K562 (cell line): ENCODE data around the gene CDH1. TPM values are rescaled to one million over a fixed set of nuclear protein-coding genes. Genes with fewer than 3 reads are reported as not detected.

Experiments
- ATAC-seq: fragments of 200-7000 bp; cut with Tn5 transposase; 3 replicates; pipeline ENCODE4 v1.9.1; 2020; ENCODE audit warnings: moderate library complexity
- BruUV-seq: library from RNA; stranded (reverse); fragments of 400-500 nt; replicated peaks from 2 replicates; lab custom pipeline; 2021; lab: Mats Ljungman, UMichigan
- CTCF ChIA-PET: fragments of 300-600 bp; formaldehyde crosslinking; extraction: SDS; loops from one replicate; lab custom pipeline; 2021; ENCODE audit warnings: low intra/inter-chr PET ratio; lab: Yijun Ruan, JAX
- POLR2A ChIA-PET: fragments of 300-600, 350-650 bp; sonication (Branson Sonifier 250); formaldehyde crosslinking; extraction: SDS; loops from one replicate; lab custom pipeline; 2021; ENCODE audit warnings: antibody characterized with exemption, inconsistent platforms; lab: Yijun Ruan, JAX
- DNase-seq, 4 experiments: peaks; one replicate each; pipeline versions ENCODE4 v3.0.0 to v3.0.0-alpha.2; 2011 to 2018; ENCODE audit warnings: low spot score in 3 of 4, mixed read lengths in 3 of 4; ENCODE audit errors: extremely low read depth in 1 of 4
- FAIRE-seq: peaks from 2 replicates; lab custom pipeline; 2011; peaks lifted over from hg19 to GRCh38; lab: Jason Lieb, UNC
- H2AFZ ChIP-seq: 2 replicates; pipeline ENCODE4 v1.6.0; 2011; ENCODE audit warnings: low read depth, low read length, control low read depth, inconsistent platforms
- H3K27ac ChIP-seq: fragments of 200-600 bp; 3 replicates; pipeline ENCODE4 v1.8.0; 2011; ENCODE audit warnings: low read depth, mild to moderate bottlenecking, control low read depth, inconsistent platforms, low read length, moderate library complexity, mixed read lengths; ENCODE audit errors: extremely low read depth
- H3K27me3 ChIP-seq, 2 experiments: fragments of 300-600 bp in 1 of 2; 2 replicates in 1 of 2; 3 replicates in 1 of 2; pipeline versions ENCODE4 v1.6.0 to v1.8.0; 2011; ENCODE audit warnings: inconsistent platforms in 2 of 2, low read length in 2 of 2, mild to moderate bottlenecking in 1 of 2, mixed read lengths in 1 of 2, moderate library complexity in 1 of 2; ENCODE audit not compliant: control insufficient read depth in 2 of 2, insufficient read depth in 2 of 2
- H3K36me3 ChIP-seq: fragments of 300-600 bp; 3 replicates; pipeline ENCODE4 v1.8.0; 2011; ENCODE audit warnings: mild to moderate bottlenecking, low read length, inconsistent platforms; ENCODE audit not compliant: control insufficient read depth, insufficient read depth
- H3K4me1 ChIP-seq, 2 experiments: fragments of 200-600 bp in 1 of 2; replicated peaks in 1 of 2; 2 replicates in 1 of 2; 3 replicates in 1 of 2; pipeline versions ENCODE4 v1.5.1 to v1.8.0; 2011; ENCODE audit warnings: inconsistent platforms in 2 of 2, low read length in 2 of 2, mild to moderate bottlenecking in 1 of 2, mixed read lengths in 1 of 2, moderate library complexity in 1 of 2; ENCODE audit not compliant: control insufficient read depth in 2 of 2, insufficient read depth in 2 of 2
- H3K4me2 ChIP-seq: 2 replicates; pipeline ENCODE4 v1.6.1; 2011; ENCODE audit warnings: low read length, control low read depth, inconsistent platforms, mixed read lengths; ENCODE audit not compliant: insufficient read depth
- H3K4me3 ChIP-seq: fragments of 200-600 bp; sonication (generic), shearing (Covaris generic); 2 replicates; pipeline ENCODE4 v1.5.1; 2016; ENCODE audit warnings: control low read depth, inconsistent platforms
- H3K79me2 ChIP-seq: fragments of 200-600 bp; 3 replicates; pipeline ENCODE4 v1.8.0; 2011; ENCODE audit warnings: low read length, inconsistent platforms; ENCODE audit not compliant: control insufficient read depth, insufficient read depth
- H3K9ac ChIP-seq, 2 experiments: 2 replicates each; pipeline versions ENCODE4 v1.6.0 to v1.6.1; 2011; ENCODE audit warnings: low read depth in 2 of 2, low read length in 2 of 2, control low read depth in 1 of 2, inconsistent platforms in 1 of 2, mild to moderate bottlenecking in 1 of 2, mixed read lengths in 1 of 2; ENCODE audit not compliant: insufficient read depth in 1 of 2
- H3K9me1 ChIP-seq: one replicate; pipeline ENCODE4 v1.6.0; 2011; ENCODE audit warnings: inconsistent platforms, mild to moderate bottlenecking, low read length, moderate library complexity; ENCODE audit not compliant: control insufficient read depth, insufficient read depth
- H3K9me3 ChIP-seq: replicated peaks from 2 replicates; pipeline ENCODE4 v1.5.1; 2011; ENCODE audit warnings: low read depth, low read length, inconsistent platforms; ENCODE audit not compliant: control insufficient read depth, insufficient read depth
- H4K20me1 ChIP-seq: replicated peaks from 2 replicates; pipeline ENCODE4 v1.6.1; 2011; ENCODE audit warnings: low read length, inconsistent platforms, mixed read lengths; ENCODE audit not compliant: control insufficient read depth, insufficient read depth
- C11orf30 ChIP-seq: fragments of 450-650 bp; IDR thresholded peaks from 2 replicates; pipeline ENCODE4 v1.6.1; 2016; ENCODE audit warnings: low read depth, mild to moderate bottlenecking
- CBX5 ChIP-seq: IDR thresholded peaks from 2 replicates; pipeline ENCODE4 v1.6.1; 2014; ENCODE audit warnings: low read depth, borderline replicate concordance
- CHAMP1 ChIP-seq: fragments of 450-650 bp; IDR thresholded peaks from 2 replicates; pipeline ENCODE4 v1.6.1; 2016; ENCODE audit warnings: mild to moderate bottlenecking
- CTBP1 ChIP-seq: fragments of 450-650 bp; IDR thresholded peaks from 2 replicates; pipeline ENCODE4 v1.6.1; 2016; ENCODE audit warnings: borderline replicate concordance
- EP300 ChIP-seq: IDR thresholded peaks from 2 replicates; pipeline ENCODE4 v1.6.1; 2012; ENCODE audit warnings: low read length, improper control_type of control experiment
- ESRRA ChIP-seq: fragments of 450-650 bp; IDR thresholded peaks from 2 replicates; pipeline ENCODE4 v1.6.1; 2014; ENCODE audit warnings: low read depth, mild to moderate bottlenecking, moderate library complexity, borderline replicate concordance
- GTF2A2 ChIP-seq: IDR thresholded peaks from 2 replicates; pipeline ENCODE4 v1.6.1; 2016; ENCODE audit warnings: mild to moderate bottlenecking, missing genetic modification characterization, missing compliant biosample characterization
- HDAC2 ChIP-seq: fragments of 450-650 bp; IDR thresholded peaks from 2 replicates; pipeline ENCODE4 v1.6.1; 2016; ENCODE audit warnings: mild to moderate bottlenecking
- HDAC3 ChIP-seq: fragments of 450-650 bp; IDR thresholded peaks from 2 replicates; pipeline ENCODE4 v1.6.1; 2018; ENCODE audit warnings: borderline replicate concordance, mild to moderate bottlenecking, moderate library complexity; ENCODE audit not compliant: partially characterized antibody
- MBD2 ChIP-seq: sonication (generic); IDR thresholded peaks from 2 replicates; pipeline ENCODE4 v1.6.1; 2016; ENCODE audit warnings: low read depth, borderline replicate concordance
- PHF20 ChIP-seq: fragments of 450-650 bp; IDR thresholded peaks from 2 replicates; pipeline ENCODE4 v1.6.1; 2018; ENCODE audit not compliant: partially characterized antibody
- RCOR1 ChIP-seq, 2 experiments: IDR thresholded peaks; 2 replicates each; pipeline ENCODE4 v1.6.1; 2012; ENCODE audit warnings: low read depth in 2 of 2, low read length in 2 of 2, borderline replicate concordance in 1 of 2, improper control_type of control experiment in 1 of 2
- SOX6 ChIP-seq: fragments of 450-650 bp; IDR thresholded peaks from 2 replicates; pipeline ENCODE4 v1.6.1; 2014; ENCODE audit warnings: mild to moderate bottlenecking
- ZEB2 ChIP-seq: fragments of 450-650 bp; IDR thresholded peaks from 2 replicates; pipeline ENCODE4 v1.6.1; 2016
- ZFX ChIP-seq: sonication (generic); formaldehyde crosslinking; IDR thresholded peaks from 2 replicates; pipeline ENCODE4 v1.8.0; 2022; ENCODE audit warnings: mild to moderate bottlenecking, missing genetic modification reagents, moderate library complexity
- ZNF316 ChIP-seq: fragments of 450-650 bp; IDR thresholded peaks from 2 replicates; pipeline ENCODE4 v1.6.1; 2016
- ZNF384 ChIP-seq: IDR thresholded peaks from 2 replicates; pipeline ENCODE4 v1.6.1; 2012; ENCODE audit warnings: low read depth, low read length, improper control_type of control experiment
- ZNF75A ChIP-seq: fragments of 450-650 bp; formaldehyde crosslinking; IDR thresholded peaks from 2 replicates; pipeline ENCODE4 v1.4.0; 2020; ENCODE audit warnings: mild to moderate bottlenecking
- WGBS: fragments of 100-300 bp; shearing (Covaris generic); methylation state at CpG from one replicate; pipeline ENCODE4 v1.1.6; 2016; ENCODE audit warnings: low coverage, mixed read lengths; ENCODE audit not compliant: insufficient coverage; ENCODE audit errors: missing lambda C conversion rate; 5-methylcytosine and 5-hydroxymethylcytosine counted together
- in situ Hi-C: fragments of 300-500 bp; cut with MboI; formaldehyde crosslinking; loops from 4 replicates; pipeline ENCODE4 v1.15.0; 2018; ENCODE audit warnings: inconsistent platforms, mixed read lengths
- intact Hi-C: fragments of 100-400 bp; cut with micrococcal nuclease; formaldehyde crosslinking; loops from 2 replicates; pipeline ENCODE4 v1.14.2; 2022
- polyA plus RNA-seq, 8 experiments: library from polyadenylated mRNA; depleted of rRNA in 4 of 8; stranded (reverse) in 5 of 8; unstranded in 3 of 8; fragments of >200 nt; fragmentation: Nextera tagmentation in 2 of 8; fragmentation: Illumina TruSeq in 1 of 8; extraction: Ambion mirVana in 2 of 8; extraction: Trizol in 1 of 8; gene quantifications; 2 replicates each; pipeline versions ENCODE4 v1.2.1 to v1.2.3, GENCODE V29; 2011 to 2014; ENCODE audit warnings: inconsistent platforms in 1 of 8, missing spikeins in 1 of 8
- total RNA-seq, 7 experiments: library from RNA; depleted of rRNA in 6 of 7; stranded (reverse); fragments of >200 nt in 6 of 7; fragmentation: Illumina TruSeq in 2 of 7; extraction: Trizol in 2 of 7; gene quantifications; 2 replicates each; pipeline versions ENCODE4 v1.2.1 to v1.2.3, GENCODE V29; 2011 to 2021; ENCODE audit warnings: low replicate concordance in 1 of 7

CDH1 gene
- total and polyA plus RNA-seq, 9 of the 15 experiments (the other 6 are each of a cell fraction or from before 2014, with no cell fraction given): 0.01 to 0.69 TPM; not detected in 7

- Histone ChIP-seq H3K9me1 (no peaks in the 10 kb centered on the region), H3K4me3 (no peak overlapping the region), H3K9ac (no peak overlapping the region), H3K36me3 (no peaks in the 10 kb centered on the region), H3K79me2 (no peaks in the 10 kb centered on the region), H3K4me2 (no peak overlapping the region), H3K27me3 (no peaks in the 10 kb centered on the region), H4K20me1 (no peaks in the 10 kb centered on the region), H3K27ac (no peak overlapping the region), H2AFZ (peak overlapping the region; percentile 38; the same call in 1 of the 2 replicates), H3K4me1 (peaks cover 31 to 47% of the 10 kb centered on the region in 2 experiments), H3K9me3 (no peaks in the 10 kb centered on the region)
- WGBS: 34% methylated on average over 4 of the region's 4 CpGs
- TF ChIP-seq PHF20 (no peak), SOX6 (peak; percentile 56; the same call in 1 of the 2 replicates), CTBP1 (peak; percentile 69; the same call in 1 of the 2 replicates), ZEB2 (peak; percentile 50; the same call in 1 of the 2 replicates), ZNF75A (CRISPR knock-in tag) (no peak), CHAMP1 (no peak), RCOR1 (IDR thresholded peaks at IDR 0.05; ENCODE audit: borderline replicate concordance in 1 of 2, low read depth in 2 of 2, low read length in 2 of 2) (peak in 1 of 2 experiments; percentile 33; a peak in 1 of 4 replicates), CBX5 (no peak), ESRRA (peak; percentile 46; the same call in 1 of the 2 replicates), ZFX (CRISPR knock-in tag) (no peak), MBD2 (no peak), ZNF384 (no peak), C11orf30 (0 out of 2 replicates have a peak, but pooled peaks have one; percentile 29), EP300 (0 out of 2 replicates have a peak, but pooled peaks have one; percentile 11), ZNF316 (peak; percentile 58), GTF2A2 (tag) (no peak), HDAC3 (no peak), HDAC2 (no peak)
- intact Hi-C loops (no loop called here), in situ Hi-C loops (no loop called here)
- no TSS peak for BruUV-seq
- ChIA-PET CTCF (no interaction called here), POLR2A (interaction anchor here (1.2 to 1.9 kb wide), 2 partner anchors 13 to 15 kb away, joined by 5 read pairs; no protein-coding TSS in a partner anchor)
- ATAC-seq (no peak), FAIRE-seq (no peak), DNase-seq (peak in 1 of 4 experiments; percentile 34)
Observed at GRCh38 chr16:68728523-68728922, 8.6 kb upstream of the CDH1 start.
